COR-L47 (cell line): Measurements from ENCODE around the gene SLC5A4.
"Not testable (repeated sequence)": the region's sequence is repeated elsewhere in the genome, so short reads cannot be mapped to it uniquely, and the experiment has no call there.

ENCODE experiments used
- DNase-seq: peaks from one replicate; lab custom pipeline; 2025; lab: John Stamatoyannopoulos, UW

The SLC5A4 gene

DNA sequence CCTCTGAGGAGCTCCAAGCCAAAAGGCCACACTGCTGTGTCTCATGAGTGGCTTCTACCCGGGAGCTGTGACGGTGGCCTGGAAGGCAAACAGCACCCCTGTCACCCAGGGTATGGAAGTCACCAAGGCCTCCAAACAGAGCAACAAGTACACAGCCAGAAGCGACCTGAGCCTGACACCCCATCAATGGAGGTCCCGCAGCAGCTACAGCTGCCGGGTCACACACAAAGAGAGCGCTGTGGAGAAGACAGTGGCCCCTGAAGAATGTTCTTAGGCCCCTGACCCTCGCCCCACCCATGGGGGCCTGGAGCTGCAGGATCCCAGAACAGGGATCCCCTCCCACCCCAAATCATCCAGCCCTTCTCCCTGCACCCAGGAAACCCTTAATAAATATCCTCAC is 55.2 kb downstream of the SLC5A4 start:
- DNase-seq, result no peak

DNA sequence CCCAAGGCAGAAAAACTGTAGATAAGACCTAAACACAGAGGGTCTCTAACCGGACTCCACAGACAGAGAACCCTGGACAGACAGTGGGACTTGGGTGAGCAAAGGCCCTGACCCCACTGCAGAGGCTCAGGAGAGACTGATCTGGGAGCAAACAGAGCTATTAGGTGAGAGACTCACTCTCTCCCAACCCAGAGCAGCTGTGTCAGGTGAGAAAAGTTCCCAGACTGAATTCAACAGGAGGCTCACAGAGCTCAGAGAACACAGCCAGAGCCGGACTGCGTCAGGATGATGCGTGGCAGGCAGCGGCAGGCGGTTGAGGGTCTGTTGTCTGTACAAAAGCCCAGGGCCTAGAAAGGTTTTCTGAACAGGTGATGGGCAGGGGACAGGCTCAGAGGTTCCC is 55.8 kb downstream of the SLC5A4 start:
- DNase-seq, result no peak

DNA sequence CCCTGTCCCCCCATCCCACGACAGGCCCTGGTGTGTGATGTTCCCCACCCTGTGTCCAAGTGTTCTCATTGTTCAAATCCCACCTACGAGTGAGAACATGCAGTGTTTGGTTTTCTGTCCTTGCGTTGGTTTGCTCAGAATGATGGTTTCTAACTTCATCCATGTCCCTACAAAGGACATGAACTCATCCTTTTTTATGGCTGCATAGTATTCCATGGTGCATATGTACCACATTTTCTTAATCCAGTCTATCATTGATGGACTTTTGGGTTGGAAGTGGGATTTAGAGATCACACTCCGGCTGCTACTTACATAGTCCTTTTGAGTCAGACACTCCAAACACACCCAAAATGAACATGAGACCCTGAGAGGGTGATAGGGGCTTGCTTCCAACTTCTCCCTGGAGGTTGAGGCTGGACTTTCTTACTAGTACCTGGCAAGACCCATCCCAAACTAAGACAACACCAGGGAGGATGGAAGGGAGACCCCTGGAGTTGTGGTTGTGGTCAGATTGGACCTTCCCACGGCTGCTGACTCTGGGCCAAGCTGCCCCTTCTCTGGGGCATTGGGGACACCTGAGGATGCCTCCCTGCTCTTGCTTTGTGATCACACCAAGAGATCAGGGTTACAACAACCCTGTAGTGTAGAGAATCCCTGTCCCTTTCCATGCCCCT is 57.5 kb downstream of the SLC5A4 start:
- DNase-seq, result not testable (repeated sequence)

DNA sequence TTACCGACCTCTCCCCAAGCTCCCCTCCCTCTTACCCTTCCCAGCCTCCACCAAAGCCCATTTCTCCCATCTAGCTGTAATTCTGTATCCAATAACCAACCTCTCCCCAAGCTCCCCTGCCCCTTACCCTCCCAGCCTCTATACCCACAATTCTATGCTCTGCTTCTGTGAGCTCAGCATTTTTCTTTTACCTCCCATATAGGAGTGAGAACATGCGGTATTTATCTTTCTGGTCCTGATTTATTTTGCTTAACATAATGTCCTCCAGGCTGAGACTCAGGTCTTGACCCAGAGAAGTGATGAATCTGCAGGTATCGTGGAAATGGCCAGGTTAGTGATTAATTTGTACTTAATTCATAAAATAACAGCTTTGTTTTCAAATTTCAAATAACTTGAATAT is 59.2 kb downstream of the SLC5A4 start:
- DNase-seq, result not testable (repeated sequence)

DNA sequence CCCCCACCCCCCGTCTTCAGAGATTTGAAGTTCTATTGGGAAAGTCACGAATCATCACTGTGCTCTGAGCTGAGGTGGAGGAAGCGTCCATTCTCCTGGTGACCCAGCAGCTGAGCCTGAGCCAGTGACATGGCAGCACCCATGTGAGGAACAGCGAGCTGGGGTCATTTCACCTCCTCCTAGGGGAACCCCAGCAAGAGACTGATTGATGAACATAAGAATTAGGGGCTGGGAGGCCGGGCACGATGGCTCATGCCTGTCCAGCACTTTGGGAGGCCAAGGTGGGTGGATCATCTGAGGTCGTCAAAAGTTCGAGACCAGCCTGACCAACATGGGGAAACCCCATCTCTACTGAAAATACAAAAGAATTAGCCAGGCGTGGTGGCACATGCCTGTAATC is 61.8 kb downstream of the SLC5A4 start:
- not testable (repeated sequence) for DNase-seq

DNA sequence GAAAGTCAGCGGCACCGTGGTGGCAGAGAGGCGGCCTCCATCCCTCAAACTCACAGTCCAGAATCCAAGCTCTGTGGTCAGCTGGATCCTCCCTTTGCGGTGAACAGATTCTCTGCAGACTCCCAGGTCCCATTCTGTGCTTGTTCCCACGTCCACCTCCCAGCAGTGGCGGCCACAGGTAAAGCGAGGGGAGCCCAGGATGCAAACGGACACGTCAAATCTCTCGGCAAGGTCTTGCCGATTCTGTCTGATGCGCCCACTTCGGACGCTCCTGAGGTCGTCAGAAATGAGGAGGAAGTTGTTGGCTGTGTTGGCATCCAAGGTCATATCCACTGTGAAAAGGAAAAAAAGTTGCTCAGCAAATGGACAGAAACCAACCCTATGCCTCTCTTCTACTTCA is 64.1 kb downstream of the SLC5A4 start:
- DNase-seq, result not testable (repeated sequence)

DNA sequence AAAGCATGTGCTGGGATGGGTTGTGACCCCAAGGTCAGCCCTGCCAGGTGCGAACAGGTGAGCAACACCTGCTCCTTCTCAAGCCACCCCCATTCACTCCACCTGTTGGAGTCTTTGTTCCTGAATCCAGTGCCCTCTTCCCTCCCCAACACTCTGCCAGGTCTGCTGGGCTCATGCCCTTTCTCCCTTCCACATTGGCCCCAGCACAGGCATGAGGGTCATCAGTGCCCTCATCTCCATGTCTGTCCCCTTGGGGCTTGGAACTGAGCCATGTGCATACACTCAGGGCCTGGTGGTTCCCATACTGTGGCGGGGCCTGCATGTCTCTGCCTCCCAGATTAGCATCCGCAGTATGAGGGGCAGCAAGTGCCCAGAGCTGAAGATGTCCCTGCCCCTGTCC is 69.3 kb downstream of the SLC5A4 start:
- no peak for DNase-seq

DNA sequence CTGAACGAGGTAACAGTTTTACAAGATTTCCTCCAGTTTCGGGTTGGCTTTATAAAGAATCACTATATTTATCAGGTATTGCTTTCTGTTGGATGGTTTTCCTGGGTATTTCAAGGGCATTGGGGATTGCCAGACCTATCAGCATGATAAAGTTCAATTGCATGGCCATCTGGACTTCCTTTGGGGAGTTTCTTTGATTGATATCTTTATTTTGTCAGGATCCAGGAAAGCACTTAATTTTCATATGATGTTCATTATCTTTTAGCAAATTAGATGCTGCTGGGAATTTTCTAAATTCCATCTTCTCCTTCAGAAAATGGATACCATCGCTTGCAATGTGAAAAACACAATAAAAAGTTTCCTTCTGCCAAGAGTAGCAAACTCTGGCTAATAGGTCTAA is 71.5 kb downstream of the SLC5A4 start:
- DNase-seq, result no peak

DNA sequence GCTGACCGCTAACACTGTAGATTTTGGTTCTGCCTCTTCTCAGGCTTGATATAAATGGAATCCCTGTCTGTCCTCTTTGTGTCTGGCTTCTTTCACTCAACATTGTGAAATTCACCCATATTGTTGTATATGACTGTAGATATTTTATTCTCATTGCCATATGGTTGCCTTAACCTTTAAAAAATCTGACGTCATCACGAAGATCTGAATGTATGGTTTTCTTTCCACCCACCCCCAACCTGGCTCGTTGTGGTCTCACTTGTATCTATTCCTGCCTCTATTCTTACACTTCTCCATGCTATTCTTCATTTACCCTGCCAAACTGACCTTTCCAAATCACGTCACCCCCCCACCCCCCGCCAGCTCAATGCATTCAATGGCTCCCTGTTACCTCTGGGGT is 74.1 kb downstream of the SLC5A4 start:
- DNase-seq, result no peak

DNA sequence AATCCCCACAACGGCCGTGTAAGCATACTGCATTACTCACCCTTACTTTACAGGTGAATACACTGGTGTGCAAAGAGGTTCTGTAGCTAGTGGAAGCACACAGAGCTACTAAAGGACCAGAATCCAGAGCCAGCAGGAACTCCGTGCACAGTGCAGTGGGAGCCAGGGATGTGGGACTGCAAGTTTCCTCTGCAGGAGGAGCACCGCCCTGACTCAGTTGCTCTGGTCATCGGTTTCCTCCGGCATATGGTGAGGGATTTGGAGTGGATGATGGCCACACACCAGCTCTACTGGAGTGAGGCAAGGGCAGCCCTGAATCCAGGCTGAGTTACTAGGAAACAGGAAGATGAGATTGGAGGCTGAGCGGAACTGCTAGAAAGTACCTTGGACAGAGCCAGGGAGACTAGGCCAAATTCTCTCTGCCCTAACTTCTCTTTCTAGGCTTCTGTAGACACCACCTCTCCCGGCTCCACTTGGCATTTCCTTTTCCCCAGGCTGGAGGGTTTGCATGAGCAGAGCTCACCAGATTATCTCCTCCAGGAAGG is 77.9 kb downstream of the SLC5A4 start:
- no peak for DNase-seq

DNA sequence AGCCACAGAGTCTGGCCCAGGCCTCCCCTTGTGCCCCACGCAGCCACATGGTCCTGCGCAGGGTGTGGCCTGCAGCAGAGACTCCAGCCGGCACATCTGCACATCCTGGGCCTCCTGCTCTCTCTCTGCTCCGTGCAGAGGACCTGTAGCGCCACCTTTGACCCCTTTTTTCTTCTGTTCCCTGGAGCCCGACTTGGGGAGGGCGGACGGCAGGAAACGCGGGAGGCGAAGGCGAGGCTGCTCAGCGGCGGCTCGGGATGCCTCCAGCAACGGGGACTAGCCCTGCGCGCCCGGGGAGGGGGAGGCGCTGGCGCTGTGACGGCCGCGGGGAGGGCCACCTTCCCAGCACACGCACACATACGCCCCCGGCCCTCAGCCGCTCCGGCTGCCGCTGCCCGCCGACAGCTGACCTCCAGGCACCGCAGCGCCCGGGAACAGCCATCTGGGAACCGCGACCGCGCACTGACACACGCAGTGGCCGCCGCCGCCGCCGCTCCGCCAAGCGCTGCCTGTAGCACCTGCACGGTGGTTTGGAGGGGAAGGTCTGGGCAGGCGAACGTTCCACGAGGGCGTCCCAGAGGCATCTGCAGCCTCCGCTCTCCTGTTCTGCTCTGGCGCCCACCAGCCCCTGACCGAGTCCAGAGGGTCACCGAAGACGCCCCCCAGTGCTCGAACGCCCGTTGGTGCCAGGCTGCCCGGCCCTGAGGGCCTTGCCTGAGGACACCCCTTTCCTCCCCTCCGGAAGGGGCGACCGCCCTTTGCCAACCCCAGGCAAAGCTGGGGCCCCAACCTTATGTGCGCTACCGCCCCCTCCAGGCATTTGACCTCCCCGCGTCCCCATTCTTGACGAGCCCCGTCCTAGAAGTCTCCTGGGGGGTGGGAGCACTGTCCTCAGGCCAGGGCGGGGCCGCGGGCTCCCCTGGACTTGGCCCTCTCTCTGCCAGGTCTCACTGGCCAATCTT is 79.2 kb downstream of the SLC5A4 start:
- no peak for DNase-seq

DNA sequence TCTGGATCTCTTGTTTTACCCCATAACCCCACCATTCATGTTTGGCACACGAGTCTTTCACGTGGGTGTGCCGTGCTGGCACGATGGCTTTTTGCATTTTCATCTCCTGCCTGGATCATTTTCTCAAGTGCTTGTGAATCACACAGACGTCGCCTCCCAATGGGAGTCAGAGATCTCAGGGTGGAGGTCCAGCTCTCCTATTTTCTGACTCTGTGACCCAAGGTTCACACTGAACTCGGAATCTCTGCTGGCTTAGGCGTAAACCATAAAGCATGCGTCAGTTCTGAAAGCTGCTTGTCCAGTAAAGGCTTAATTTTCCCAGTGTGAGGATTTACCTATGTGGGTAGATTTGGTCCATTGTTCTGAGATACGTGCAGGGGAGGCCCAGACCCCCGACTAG is 80.0 kb downstream of the SLC5A4 start:
- no peak for DNase-seq
